Measurements from ENCODE around the gene UMAD1.

DNA sequence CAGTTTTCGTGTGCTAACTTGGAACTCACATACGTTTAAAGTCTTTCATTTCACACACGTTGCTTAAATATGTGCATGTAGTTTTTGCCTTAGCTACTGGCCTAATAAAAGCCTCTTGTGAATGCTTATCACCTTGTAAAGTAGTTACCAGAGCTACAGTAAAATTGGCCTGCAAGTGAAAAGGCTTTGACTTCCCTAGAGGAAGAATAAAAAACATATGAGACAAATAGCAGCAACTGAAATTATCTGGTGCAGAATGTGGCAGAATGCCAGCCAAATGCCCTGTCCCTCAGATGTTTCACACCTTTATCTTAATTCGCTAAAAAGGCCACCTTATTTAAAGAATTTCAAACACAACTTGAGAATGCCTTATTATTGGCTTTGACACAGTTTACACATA lies 105.9 kb downstream of the UMAD1 start:
- TF ChIP-seq, protein P1, sequence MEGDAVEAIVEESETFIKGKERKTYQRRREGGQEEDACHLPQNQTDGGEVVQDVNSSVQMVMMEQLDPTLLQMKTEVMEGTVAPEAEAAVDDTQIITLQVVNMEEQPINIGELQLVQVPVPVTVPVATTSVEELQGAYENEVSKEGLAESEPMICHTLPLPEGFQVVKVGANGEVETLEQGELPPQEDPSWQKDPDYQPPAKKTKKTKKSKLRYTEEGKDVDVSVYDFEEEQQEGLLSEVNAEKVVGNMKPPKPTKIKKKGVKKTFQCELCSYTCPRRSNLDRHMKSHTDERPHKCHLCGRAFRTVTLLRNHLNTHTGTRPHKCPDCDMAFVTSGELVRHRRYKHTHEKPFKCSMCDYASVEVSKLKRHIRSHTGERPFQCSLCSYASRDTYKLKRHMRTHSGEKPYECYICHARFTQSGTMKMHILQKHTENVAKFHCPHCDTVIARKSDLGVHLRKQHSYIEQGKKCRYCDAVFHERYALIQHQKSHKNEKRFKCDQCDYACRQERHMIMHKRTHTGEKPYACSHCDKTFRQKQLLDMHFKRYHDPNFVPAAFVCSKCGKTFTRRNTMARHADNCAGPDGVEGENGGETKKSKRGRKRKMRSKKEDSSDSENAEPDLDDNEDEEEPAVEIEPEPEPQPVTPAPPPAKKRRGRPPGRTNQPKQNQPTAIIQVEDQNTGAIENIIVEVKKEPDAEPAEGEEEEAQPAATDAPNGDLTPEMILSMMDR (IDR thresholded peaks at IDR 0.05), result no peak
- TF ChIP-seq POLR2A (IDR thresholded peaks at IDR 0.05) (no peak), EP300 (IDR thresholded peaks at IDR 0.05) (no peak)

All from sigmoid colon (tissue), 4 donors.